Measurements from ENCODE around the gene CHML. TPM values are rescaled to one million over a fixed set of nuclear protein-coding genes. Genes with fewer than 3 reads are reported as not detected.
"Not testable (repeated sequence)": the region's sequence is repeated elsewhere in the genome, so short reads cannot be mapped to it uniquely, and the experiment has no call there.

Gene CHML
- total RNA-seq, 4 donors from 2014 or later = 8.0 to 14.3 (median 12.1) TPM

DNA sequence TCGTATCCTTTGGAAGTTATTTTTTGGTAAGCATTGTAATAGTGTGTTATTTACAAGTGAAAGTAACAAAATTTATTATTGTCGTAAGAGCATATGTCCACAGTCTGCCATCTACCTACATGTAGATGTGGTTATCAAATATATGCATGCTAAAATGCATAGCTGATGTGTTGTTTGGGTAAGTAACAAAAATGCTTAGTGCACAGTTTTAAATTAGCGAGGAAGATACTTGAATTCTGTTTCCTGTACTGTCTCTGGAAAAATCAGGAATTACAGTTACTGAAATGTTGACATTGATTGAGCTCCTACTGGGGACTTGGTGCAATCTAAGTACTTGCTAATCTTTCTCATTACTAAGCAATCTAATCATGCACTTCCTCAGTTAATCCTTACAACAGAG is 26.2 kb upstream of the CHML start:
- H3K4me1 ChIP-seq = no peaks in the 10 kb centered on the region
- H3K27ac ChIP-seq = no peak overlapping the region
- no peaks in the 10 kb centered on the region for H3K9me3 ChIP-seq
- no peaks in the 10 kb centered on the region for H3K27me3 ChIP-seq
- no peak overlapping the region for H3K4me3 ChIP-seq
- WGBS = 85% methylated on average over 3 of the region's 3 CpGs
- H3K36me3 ChIP-seq = no peaks in the 10 kb centered on the region
- no peak for TF ChIP-seq POLR2AphosphoS5 (IDR thresholded peaks at IDR 0.05)
- TF ChIP-seq POLR2A (IDR thresholded peaks at IDR 0.05) = no peak
- TF ChIP-seq, protein P1, sequence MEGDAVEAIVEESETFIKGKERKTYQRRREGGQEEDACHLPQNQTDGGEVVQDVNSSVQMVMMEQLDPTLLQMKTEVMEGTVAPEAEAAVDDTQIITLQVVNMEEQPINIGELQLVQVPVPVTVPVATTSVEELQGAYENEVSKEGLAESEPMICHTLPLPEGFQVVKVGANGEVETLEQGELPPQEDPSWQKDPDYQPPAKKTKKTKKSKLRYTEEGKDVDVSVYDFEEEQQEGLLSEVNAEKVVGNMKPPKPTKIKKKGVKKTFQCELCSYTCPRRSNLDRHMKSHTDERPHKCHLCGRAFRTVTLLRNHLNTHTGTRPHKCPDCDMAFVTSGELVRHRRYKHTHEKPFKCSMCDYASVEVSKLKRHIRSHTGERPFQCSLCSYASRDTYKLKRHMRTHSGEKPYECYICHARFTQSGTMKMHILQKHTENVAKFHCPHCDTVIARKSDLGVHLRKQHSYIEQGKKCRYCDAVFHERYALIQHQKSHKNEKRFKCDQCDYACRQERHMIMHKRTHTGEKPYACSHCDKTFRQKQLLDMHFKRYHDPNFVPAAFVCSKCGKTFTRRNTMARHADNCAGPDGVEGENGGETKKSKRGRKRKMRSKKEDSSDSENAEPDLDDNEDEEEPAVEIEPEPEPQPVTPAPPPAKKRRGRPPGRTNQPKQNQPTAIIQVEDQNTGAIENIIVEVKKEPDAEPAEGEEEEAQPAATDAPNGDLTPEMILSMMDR (IDR thresholded peaks at IDR 0.05) = no peak
- TF ChIP-seq EP300 (IDR thresholded peaks at IDR 0.05) = no peak
- no peak for DNase-seq (ENCODE audit: low spot score in 2 of 2)

DNA sequence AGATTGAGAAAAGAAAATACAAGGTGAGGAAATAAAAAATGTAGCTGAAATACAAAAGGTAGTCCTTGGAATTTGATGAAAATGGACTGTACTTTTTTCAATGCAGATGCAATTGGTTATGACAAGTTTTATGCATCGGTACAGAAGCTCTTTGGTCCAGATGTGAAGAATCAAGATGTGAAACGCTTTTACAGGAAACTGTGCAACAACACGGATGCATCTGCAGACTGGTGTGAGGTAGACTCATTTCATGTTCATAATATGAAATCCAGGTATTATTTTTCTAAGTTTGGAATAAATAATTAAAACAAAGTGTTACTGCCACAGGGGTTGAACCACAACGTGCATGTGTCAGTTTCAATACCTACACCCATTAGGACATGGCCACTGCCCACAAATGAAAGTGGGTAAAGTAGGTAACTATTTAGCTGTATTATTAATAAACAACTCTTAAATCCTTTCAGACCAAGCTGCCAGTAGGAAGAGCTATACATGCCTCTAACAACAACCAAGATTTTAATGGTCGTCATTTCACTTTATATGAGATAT is 20.3 kb upstream of the CHML start:
- Histone ChIP-seq H3K36me3 (no peaks in the 10 kb centered on the region), H3K27ac (no peak overlapping the region), H3K4me1 (no peaks in the 10 kb centered on the region), H3K9me3 (no peaks in the 10 kb centered on the region), H3K27me3 (no peaks in the 10 kb centered on the region), H3K4me3 (no peak overlapping the region)
- TF ChIP-seq EP300 (IDR thresholded peaks at IDR 0.05) (no peak), POLR2AphosphoS5 (IDR thresholded peaks at IDR 0.05) (no peak), POLR2A (IDR thresholded peaks at IDR 0.05) (no peak)
- TF ChIP-seq, protein P1 (IDR thresholded peaks at IDR 0.05) = no peak
- 70% methylated on average over 5 of the region's 5 CpGs for WGBS
- no peak for DNase-seq (ENCODE audit: low spot score in 2 of 2)

DNA sequence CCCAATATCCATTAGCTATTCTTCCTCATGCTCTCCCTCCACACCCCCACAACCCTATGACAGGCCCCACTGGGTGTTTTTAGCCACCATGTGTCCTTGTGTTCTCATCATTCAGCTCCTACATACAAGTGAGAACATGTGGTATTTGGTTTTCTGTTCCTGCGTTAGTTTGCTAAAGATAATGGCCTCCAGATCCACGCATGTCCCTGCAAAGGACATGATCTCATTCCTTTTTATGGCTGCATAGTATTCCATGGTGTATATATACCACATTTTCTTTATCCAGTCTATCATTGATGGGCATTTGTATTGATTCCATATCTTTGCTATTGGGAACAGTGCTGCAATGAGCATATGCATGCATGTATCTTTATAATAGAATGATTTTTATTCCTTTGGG is 18.8 kb upstream of the CHML start:
- not testable (repeated sequence) for H3K27me3 ChIP-seq; H3K36me3 ChIP-seq; H3K9me3 ChIP-seq; H3K4me1 ChIP-seq; DNase-seq (ENCODE audit: low spot score in 2 of 2); H3K27ac ChIP-seq; H3K4me3 ChIP-seq
- 80% methylated on average over 2 of the region's 2 CpGs for WGBS

DNA sequence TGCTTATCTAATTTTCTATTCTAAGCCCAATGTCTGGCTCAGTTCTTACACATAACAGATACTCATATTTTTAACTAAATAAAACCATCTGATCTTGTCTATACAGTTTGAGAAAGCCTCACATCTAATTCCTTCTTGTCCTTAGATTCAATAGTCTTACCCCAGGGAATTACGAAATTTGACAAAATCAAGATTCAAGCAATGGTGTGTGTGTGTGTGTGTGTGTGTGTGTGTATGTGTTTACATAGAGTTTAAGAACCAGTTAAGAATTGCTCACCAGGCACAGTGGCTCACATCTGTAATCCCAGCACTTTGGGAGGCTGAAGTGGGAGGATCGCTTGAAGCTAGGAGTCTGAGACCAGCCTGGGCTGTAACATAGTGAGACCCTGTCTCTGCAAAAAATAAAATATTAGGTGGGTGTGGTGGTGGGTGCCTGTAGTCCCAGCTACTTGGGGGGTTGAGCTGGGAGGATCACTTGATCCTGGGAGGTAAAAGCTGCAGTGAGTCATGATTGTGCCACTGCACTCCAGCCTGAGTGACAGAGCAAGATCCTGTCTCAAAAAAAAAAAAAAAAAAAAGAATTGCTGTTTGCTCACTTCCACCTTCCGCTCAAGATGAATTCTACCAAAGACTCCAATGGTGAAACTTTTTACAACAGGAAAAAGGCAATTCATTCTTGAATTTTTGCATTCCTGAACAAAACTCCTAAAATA is 18.1 kb upstream of the CHML start:
- Histone ChIP-seq H3K9me3 (no peaks in the 10 kb centered on the region), H3K4me1 (no peaks in the 10 kb centered on the region), H3K36me3 (no peaks in the 10 kb centered on the region), H3K27ac (no peak overlapping the region), H3K27me3 (no peaks in the 10 kb centered on the region), H3K4me3 (no peak overlapping the region)
- no peak for TF ChIP-seq POLR2A (IDR thresholded peaks at IDR 0.05)
- no peak for TF ChIP-seq POLR2AphosphoS5 (IDR thresholded peaks at IDR 0.05)
- TF ChIP-seq, protein P1 (IDR thresholded peaks at IDR 0.05) = no peak
- WGBS = 87% methylated on average over 3 of the region's 3 CpGs
- no peak for DNase-seq (ENCODE audit: low spot score in 2 of 2)

DNA sequence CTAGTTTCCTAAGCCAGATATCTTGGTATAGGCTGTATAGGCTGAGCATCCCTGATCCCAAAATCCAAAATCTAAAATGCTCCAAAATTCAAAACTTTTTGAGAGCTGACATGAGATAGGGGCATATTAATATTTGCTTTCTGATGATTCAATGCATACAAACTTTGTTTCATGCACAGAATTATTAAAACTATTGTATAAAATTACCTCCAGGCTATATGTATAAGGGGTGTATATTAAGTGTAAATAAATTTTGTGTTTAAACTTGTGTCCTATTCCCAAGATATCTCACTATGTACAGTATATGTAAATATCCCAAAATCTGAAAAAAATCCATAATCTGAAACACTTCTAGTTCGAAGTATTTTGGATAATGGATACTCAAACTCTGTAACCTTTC is 14.5 kb upstream of the CHML start:
- Histone ChIP-seq H3K4me3 (no peak overlapping the region), H3K27me3 (no peaks in the 10 kb centered on the region), H3K4me1 (no peaks in the 10 kb centered on the region), H3K9me3 (no peaks in the 10 kb centered on the region), H3K36me3 (no peaks in the 10 kb centered on the region), H3K27ac (no peak overlapping the region)
- WGBS = 83% methylated on average over 1 of the region's 1 CpG
- TF ChIP-seq POLR2A (IDR thresholded peaks at IDR 0.05) (no peak), POLR2AphosphoS5 (IDR thresholded peaks at IDR 0.05) (no peak), EP300 (IDR thresholded peaks at IDR 0.05) (no peak)
- TF ChIP-seq, protein P1 (IDR thresholded peaks at IDR 0.05) = no peak
- no peak for DNase-seq (ENCODE audit: low spot score in 2 of 2)
